ENCODE results near the gene ABCG1. TPM values are rescaled to one million over a fixed set of nuclear protein-coding genes. Genes with fewer than 3 reads are reported as not detected.

Gene ABCG1
- total and polyA plus RNA-seq, 2 experiments from 2014 or later, result 1.3 to 4.4 TPM

DNA sequence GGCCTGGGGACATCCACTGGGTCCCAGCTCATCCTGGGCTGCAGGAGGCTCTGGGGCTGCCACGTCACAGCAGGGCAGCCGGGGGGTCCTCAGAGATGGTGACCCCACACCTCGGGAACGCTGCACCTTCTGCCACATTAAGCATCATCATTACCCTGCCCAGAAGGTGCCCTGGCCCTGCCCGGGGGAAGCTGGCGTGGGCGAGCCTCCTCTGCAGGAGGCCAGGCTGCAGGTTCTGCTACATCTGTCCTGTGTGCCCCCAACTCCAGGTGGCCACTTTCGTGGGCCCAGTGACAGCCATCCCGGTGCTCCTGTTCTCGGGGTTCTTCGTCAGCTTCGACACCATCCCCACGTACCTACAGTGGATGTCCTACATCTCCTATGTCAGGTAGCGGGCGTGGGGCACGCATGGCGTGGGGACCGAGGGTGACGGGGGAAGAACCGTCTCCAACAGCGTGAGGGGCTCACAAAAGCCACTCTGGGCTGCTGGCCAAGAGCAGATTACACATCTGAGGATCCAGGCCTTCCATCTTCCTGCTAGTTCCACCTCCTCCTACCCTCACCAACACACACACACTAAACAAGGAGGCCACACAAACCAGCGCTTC is 75.4 kb downstream of the ABCG1 start:
- Histone ChIP-seq H3K4me1 (ENCODE audit: insufficient read depth) (no peaks in the 10 kb centered on the region), H3F3A (replicated peaks; ENCODE audit: low read depth) (no peaks in the 10 kb centered on the region), H3K4me2 (no peak overlapping the region), H3K27ac (ENCODE audit: low read depth) (no peak overlapping the region), H2AFZ (no peak overlapping the region), H3K4me3 (no peak overlapping the region), H3K9me2 (ENCODE audit: insufficient read depth) (no peaks in the 10 kb centered on the region), H3K27me3 (ENCODE audit: insufficient read depth) (no peaks in the 10 kb centered on the region), H4K20me1 (replicated peaks; ENCODE audit: insufficient read depth) (no peaks in the 10 kb centered on the region), H3K79me2 (replicated peaks; ENCODE audit: insufficient read depth) (no peaks in the 10 kb centered on the region), H3K36me3 (ENCODE audit: insufficient read depth) (no peaks in the 10 kb centered on the region)
- no peak overlapping the region for H3K4me3 Mint-ChIP-seq
- H3K4me1 Mint-ChIP-seq, result peaks cover 11% of the 10 kb centered on the region
- TF ChIP-seq CTCF (conservative IDR thresholded peaks at IDR 0.05; ENCODE audit: low read depth in 2 of 2) (no peak), JUNB (IDR thresholded peaks at IDR 0.05; ENCODE audit: unreplicated experiment) (no peak), ZNF462 (CRISPR knock-in tag; IDR thresholded peaks at IDR 0.05) (no peak), REST (IDR thresholded peaks at IDR 0.05; ENCODE audit: unreplicated experiment) (no peak), POLR2AphosphoS5 (IDR thresholded peaks at IDR 0.05; ENCODE audit: low read depth) (no peak), STAT1 (IDR thresholded peaks at IDR 0.05; ENCODE audit: unreplicated experiment) (no peak), ETS1 (IDR thresholded peaks at IDR 0.05) (no peak), ZNF331 (CRISPR knock-in tag; IDR thresholded peaks at IDR 0.05; ENCODE audit: low read depth) (no peak)
- DNase-seq (ENCODE audit: low spot score) (no peak), ATAC-seq (no peak)
- peaks cover 4% of the 10 kb centered on the region; the same call in 1 of the 3 replicates for H3K36me3 Mint-ChIP-seq (ENCODE audit: low read depth)
- H3K9me3 Mint-ChIP-seq, result no peaks in the 10 kb centered on the region; the same call in 2 of the 3 replicates
- peaks cover 9% of the 10 kb centered on the region for H3K27me3 Mint-ChIP-seq (ENCODE audit: insufficient read depth, low read depth, poor library complexity)
- H3K27ac Mint-ChIP-seq, result no peak overlapping the region

All from GM23338 (cell line).